GM19035 (cell line): ENCODE results near the gene OVOL1.
"Not testable (repeated sequence)": the region's sequence is repeated elsewhere in the genome, so short reads cannot be mapped to it uniquely, and the experiment has no call there.

Experiments
- ATAC-seq: cut with Tn5 transposase; IDR thresholded peaks from one replicate; pipeline ENCODE4 v1.9.1; 2021; ENCODE audit not compliant: unreplicated experiment

The OVOL1 gene

DNA sequence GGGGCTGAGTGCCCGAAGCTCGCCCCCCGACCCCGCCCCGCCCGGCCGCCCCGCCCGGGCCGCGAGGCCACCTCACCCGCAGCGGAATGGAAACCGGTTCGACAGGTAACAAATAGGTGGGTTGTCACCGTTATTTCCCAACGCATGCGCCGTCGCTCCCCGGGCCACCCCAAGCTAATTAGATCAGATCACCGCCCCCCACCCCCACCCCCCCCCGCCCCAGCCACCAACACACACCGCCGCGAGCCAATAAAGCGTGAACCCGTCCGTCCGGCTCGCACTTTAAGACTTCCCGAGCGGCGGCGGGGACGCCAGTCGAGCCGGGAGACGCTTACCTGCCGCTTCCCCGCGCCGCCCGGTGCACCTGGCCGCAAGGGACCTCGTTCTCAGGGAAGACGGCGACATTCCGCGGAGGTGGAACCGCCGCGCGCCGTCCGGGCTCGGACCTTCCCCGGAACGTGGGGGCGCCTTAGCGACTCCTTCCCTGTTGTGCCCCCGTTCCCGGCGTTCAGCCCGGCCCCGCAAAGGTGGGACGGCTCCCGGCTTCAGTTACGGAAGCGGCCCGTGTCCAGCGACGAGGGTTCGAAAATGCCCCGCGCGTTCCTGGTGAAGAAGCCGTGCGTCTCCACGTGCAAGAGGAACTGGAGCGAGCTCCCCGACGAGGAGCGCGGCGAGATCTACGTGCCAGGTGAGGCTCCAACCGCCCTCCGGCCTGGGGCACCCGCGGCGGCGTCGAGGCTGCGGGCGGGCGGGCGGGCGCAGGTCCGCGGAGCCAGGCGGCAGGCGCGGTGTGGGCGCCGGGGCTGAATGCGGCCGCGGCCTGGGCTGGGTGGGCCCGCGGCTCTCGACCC is at the start of gene OVOL1:
OVOL1 (plus strand) TSS at position 278 of the 851 bp plus-strand sequence; CDS start at position 589, 311 bp downstream.
- no peak for ATAC-seq

DNA sequence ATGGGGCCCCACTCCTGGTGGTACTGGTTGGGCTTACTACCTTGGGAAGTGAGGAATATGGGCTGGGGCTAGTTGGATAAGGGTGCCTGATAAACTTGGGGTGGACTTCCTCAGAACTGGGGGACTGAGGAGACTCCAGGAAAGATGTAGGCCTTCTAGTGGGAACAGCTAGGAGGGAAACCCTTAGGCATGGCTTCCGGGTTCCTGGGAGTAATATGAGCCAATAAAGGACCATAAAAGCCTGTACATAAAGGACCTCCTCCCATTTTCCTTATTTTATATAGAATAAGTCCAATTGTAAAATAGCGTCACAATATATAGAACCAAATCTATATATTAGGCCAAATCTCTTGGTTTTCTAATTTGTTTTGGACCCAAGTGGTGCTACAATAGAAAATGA is 47.8 kb upstream of the OVOL1 start:
- no peak for ATAC-seq

DNA sequence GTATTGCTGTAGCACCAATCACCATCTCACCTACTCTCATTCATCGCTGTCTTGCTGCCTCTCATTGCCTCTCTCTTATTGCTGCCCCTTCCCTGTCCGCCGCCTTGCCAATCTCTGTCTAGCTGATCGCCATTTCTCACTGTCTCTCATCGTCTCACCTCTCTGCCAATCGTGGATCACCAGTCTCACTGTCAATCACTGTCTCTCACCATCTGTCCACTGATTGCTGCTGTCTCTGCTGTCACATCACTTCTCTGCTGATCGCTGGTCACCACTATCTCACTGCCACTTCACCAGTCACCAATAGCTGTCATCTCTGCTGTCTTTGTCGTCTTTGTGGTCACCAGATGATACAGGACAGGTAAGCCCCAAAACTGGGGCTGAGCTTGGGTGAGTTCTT is 45.7 kb upstream of the OVOL1 start:
- ATAC-seq, result no peak

DNA sequence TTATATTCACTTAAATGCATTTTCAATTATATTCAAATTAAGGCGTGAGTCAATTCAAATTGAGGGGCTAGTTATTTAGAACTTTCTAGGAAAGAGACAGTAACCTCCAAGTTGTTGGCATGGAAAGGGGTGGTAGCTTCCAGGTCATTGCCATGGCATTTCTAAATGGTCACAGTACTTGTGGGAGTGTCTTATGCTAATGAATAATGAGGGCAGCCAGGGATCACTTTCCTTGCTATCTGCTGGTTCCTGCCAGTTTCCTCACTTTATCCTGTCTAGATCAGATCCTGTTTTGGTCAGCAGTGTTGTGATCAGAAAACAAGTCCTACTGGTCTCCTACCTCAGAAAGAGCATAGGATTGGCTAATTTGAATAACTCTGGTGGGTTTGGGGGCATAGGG is 44.5 kb upstream of the OVOL1 start:
- no peak for ATAC-seq

DNA sequence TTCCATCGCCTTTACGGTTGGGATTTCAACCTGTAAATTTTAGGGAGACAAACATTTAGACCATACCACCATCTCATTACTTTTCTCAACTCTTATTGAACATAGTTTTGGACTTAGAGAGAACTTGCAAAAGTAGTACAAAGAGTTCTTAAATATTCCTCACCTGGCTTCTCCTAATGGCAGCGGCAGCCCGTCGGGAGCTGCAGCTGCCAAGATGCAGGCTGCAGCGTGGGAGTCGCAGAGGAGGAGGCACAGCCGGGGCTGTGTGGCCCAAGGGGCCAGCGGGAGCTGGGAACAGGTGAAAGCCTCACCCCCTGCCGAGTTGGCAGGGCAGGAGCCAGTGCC is 43.2 kb upstream of the OVOL1 start:
- no peak for ATAC-seq

DNA sequence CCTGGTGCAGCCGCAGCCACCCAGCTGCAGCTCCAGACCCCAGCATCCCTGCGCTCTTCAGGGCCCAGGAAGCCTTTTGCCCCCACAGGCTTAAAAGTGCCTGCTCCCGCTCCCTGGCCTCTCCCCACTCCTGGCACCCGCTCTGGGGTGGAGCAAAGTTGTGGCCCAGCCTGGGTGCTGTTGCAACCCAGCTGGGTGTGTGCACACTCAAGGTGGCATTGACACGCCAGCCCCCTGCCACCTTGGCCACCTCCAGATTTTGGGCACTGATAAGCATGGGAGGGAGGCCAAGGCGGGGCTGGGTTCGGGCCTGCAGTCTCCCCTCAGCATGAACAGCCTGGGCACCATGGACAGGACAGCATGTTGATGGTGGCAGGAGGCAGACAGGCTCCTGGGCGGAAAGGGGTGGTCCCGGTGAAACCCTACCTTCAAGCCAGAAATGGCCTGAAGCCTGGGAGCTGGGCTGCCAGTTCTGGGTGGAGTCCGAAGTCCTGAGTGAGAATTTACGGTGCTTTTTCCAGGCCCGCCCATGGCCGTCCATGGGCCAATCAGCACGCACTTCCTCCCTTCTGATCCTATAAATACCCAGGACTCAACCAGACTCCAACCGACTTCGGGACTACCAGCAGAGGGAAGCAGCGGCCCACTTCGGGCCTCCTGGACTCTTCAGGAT is 42.7 kb upstream of the OVOL1 start:
- ATAC-seq, result no peak

DNA sequence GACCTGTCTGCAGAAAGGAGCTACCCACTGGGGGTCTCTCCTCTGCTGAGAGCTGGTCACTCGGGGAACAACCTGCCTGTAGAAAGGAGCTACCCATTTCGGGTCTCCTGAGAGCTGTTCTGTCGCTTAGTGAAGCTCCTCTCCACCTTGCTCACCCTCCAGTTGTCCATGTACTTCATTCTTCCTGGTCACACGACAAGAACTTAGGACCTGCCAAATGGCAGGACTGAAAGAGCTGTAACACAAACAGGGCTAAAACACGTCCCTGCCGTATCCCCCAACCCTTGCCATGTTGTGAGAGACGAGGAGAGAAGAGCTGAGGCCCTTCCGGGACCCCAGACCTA is 42.2 kb upstream of the OVOL1 start:
- ATAC-seq, result no peak

DNA sequence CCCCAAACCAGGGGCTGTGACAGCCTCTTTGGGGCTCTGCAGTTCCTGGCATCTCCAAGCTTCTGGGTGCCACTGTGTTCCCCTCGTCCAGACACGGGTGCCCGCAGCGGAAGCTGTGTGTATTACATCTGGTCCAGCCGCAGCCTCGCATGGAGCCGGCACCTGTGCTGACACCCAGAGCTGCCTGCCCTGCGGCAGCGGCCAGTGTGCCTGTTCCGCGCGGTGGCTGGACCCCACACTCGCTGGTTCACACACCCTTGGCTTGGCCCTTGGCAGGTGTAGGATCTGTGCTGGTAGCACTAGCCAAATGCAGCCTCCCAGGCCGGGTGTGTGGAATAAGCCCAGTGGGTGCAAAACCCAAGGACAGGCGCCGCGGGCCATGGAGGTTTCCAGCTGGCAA is 41.8 kb upstream of the OVOL1 start:
- ATAC-seq, result no peak

DNA sequence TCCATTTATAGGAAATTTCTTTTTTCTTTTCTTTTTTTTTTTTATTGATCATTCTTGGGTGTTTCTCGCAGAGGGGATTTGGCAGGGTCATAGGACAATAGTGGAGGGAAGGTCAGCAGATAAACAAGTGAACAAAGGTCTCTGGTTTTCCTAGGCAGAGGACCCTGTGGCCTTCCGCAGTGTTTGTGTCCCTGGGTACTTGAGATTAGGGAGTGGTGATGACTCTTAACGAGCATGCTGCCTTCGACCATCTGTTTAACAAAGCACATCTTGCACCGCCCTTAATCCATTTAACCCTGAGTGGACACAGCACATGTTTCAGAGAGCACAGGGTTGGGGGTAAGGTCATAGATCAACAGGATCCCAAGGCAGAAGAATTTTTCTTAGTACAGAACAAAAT is 24.7 kb upstream of the OVOL1 start:
- not testable (repeated sequence) for ATAC-seq

DNA sequence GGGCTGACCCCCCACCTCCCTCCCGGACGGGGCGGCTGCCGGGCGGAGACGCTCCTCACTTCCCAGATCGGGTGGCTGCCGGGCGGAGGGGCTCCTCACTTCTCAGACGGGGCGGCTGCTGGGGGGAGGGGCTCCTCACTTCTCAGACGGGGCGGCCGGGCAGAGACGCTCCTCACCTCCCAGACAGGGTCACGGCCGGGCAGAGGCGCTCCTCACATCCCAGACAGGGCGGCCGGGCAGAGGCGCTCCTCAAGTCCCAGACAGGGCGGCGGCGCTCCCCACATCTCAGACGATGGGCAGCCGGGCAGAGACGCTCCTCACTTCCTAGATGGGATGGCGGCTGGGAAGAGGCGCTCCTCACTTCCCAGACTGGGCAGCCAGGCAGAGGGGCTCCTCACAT is 24.0 kb upstream of the OVOL1 start:
- not testable (repeated sequence) for ATAC-seq

DNA sequence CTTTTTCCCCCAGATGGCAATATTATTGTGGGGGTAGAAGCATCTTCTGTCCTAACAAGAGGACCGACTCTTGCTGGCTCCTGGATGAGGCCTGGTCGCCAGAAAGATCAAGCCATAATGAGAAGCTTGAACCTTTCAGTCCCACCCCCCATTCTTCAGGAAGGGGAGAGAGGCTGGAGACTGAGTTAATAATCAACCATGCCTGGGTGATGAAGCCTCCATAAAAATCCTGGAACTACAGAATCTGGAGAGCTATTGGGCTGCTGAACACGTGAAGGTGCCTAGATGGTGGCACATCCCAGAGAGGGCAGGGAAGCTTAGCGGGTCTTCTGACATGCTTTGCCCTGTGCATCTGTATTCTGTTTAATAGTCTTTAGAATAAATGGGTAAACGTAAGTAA is 22.4 kb upstream of the OVOL1 start:
- ATAC-seq, result no peak

DNA sequence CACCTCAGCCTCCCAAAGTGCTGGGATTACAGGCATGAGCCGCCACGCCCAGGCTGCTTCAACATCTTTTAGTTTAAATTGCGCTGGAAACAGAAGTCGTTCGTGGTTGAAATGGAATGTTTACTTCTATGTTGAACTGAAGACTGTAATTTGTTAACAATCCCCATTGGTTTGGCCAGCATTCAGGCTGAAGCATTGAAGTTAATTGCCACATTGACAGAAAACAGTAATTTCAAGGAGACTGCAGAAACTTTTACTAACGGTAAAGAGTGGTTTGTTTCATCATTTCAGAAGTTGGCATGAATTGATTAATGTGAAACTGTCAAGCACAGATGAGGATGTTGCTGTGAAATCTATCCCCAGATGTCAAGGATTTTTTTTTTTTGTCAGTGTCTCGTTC is 20.3 kb upstream of the OVOL1 start:
- no peak for ATAC-seq

DNA sequence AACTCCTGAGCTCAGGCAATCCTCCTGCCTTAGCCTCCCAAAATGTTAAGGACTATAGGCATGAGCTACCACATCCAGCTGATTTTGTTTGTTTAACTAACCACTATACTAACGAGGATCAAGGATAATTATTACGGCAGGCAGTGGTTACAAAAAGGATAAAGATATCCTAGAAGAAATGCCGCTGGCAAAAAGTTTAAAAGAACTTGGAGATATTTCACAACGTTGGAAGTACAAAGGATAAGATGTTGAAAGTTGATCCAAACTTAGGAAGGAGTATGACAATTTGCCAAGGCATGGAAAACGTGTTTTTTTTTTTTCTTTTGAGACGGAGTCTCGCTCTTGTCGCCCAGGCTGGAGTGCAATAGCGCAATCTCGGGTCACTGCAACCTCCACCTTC is 19.5 kb upstream of the OVOL1 start:
- ATAC-seq, result no peak

DNA sequence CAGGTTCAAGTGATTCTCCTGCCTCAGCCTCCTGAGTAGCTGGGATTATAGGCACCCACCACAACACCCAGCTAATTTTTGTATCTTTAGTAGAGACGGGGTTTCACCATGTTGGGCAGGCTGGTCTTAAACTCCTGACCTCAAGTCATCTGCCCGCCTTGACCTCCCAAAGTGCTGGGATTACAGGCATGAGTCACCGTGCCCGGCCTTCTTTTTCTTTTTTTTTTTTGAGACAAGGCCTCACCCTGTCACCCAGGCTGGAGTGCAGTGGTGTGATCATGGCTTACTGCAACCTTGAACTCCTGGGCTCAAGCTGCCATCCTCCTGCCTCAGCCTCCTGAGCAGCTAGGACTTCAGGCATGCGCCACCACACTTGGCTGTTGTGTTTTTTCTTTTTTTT is 19.1 kb upstream of the OVOL1 start:
- ATAC-seq, result not testable (repeated sequence)

DNA sequence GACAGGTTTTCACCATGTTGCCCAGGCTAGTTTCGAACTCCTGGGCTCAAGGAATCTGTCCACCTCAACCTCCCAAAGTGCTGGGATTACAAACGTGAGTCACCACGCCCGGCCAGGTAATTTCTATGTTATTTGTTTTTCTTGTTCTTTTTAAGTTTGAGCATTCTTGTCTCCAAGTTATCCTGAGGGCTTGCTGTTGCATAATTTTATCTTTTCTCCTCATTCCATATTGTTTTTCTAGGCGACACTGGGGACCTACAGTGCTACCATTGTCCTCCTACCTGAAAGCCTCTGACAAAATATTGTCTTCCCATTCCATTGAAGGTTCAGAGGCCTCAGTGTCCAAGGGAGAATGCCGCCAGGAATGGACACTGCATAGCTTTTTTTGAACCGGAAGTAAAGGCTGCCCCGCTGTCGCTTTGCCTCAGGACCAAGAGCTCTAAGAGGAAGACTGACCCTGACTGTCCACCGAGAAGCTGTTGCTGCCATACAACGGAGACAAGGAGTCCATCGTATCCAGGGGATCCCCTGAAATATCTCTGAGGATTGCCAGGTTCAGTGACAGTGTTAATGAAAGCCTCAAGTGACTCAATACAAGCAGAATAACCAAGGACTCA is 15.8 kb upstream of the OVOL1 start:
- ATAC-seq, result no peak

DNA sequence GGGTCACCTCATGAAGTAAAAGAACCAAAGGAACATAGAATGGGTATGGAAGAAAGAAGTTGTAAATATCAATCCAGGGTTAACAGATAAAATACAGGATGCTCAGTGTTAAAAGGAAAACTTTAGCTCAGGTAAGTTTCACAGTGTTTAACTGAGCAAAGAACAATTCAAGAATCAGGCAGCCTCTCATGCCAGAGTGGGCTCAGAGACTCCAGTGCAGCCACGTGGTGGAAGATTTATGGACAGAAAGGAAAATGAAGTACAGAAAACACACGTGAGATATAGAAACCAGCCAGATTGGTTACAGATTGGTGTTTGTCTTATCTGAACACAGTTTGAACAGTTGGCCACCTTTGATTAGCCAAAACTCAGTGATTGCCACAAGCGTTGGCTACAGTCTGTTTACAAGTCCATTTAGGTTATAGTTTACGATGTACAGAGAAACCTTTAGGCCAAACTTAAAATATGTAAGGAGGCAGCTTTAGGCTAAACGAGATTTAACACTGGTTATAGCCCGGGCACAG is 15.2 kb upstream of the OVOL1 start:
- no peak for ATAC-seq

DNA sequence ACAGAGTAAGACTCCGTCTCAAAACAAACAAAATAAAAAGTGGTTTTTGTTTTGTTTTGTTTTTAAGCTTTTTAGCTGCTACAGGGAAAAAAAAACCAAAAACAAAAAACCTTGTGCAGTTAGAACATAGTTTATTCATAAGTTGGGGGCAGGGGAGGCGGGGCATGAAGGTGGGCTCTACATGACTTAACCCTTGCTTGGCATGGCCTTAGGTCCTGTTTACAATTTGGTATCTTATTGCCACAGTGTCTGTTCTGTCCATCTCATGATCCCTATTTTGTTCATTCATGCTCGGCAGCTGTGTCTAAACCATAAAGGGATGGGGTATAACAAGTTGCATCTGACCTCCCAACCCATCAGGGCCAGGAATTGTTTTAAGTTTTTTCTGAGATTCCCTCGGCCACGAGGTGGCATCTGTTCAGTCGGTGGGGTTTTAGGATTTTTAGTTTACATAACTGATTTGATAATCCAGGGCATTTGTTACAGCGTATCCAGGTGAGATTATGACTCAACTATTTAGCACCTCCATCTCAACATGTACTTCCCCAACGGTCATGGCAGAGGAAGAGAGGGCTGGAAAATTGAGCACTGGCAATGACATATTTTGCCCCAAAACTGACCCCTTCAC is 13.0 kb upstream of the OVOL1 start:
- no peak for ATAC-seq

DNA sequence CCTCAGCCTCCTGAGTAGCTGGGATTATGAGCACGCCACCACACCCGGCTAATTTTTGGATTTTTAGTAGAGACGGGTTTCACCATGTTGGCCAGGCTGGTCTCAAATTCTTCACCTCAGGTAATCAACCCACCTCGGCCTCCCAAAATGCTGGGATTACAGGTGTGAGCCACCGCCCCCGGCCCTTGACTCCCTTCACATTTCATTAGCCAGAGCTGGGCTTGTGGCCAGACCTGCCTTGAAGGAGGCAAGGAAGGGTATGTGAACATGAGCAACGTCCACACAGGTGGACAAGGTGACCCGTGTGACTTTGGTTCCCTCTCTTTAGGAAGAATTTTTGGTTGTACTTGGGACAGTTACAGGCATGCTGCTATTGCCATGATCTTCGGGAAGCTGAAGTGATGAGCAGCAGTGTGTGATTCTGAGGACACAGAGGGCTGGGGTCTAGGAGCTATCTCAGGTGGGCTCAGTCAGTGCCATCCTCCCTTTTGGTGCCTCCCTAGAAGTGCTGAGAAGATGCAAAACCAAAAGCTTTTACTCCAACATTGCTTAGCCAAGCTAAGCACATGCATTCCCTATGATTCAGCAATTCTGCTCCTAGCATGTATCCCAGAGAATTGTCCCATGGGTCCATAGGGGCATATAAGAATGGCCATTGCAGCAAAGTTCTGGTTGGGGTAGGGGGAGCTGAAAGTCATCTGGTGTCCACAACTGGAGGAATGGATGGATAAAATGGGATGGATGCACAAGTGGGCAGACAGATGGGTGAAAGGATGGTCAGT is 12.1 kb upstream of the OVOL1 start:
- no peak for ATAC-seq

DNA sequence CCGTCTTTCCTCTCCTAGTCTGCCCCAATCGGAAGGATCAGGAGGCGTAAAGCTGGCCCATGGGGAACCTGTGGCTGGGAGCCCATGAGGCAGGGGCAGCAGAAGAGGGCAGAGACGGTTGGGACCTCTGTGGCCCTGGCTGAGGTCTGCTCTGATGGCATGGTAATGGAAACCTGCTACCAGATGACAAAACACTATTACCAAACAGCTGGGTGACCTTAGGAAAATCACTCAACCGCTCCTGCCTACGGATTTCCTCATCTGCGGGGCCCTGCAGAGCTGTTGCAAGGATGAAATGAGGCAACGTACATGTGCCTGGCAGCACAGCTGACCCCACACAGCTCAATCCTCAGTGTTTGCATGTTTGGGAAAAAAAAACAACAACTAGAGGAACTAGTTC is 10.7 kb upstream of the OVOL1 start:
- no peak for ATAC-seq

DNA sequence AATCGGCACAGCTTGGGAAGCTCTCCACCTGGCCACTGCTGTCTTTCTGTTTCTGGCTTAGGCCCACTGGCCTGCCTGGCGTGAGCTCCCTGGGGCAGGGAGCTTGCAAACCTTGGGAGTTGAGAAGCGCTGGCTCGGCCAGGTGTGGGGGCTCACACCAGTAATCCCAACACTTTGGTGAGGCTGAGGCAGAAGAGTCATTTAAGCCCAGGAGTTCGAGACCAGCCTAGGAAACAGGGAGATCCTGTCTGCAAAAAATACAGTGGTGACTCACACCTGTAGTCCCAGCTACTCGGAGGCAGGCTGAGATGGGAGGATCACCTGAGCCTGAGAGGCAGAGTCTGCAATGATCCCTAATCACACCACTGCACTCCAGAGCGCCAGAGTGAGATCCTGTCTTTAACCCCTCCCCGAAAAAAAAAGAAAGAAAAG is 10.1 kb upstream of the OVOL1 start:
- no peak for ATAC-seq

DNA sequence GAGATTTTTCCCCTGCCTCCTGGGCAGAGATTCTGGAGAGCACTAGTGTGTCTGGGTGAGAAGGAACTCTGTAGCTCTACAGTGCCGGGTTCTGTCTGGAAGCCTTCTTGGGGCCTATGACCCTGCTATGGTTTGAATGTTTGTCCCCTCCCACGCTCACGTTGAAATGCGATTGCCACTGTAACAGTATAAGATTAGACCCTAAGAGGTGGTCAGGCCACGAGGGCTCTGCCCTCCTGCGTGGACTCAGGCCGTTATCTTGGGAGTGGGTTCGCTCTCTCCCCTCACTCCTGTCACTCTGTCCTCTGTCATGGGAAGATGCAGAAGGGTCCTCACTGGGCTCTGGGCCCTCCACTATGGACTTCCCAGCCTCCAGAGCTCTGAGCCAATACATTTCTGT is 9.6 kb upstream of the OVOL1 start:
- ATAC-seq, result no peak
